B cell (primary cell): ENCODE measurements around the gene SIGLEC5. TPM values are rescaled to one million over a fixed set of nuclear protein-coding genes. Genes with fewer than 3 reads are reported as not detected.
A peak's percentile ranks its signal among the peaks of the same experiment; 100 is the strongest.
"Not testable (repeated sequence)": the region's sequence is repeated elsewhere in the genome, so short reads cannot be mapped to it uniquely, and the experiment has no call there.

Source experiments
- ATAC-seq: fragments of 200-7000 bp; cut with Tn5 transposase; one replicate; pipeline ENCODE4 v1.10.0; 2021; ENCODE audit warnings: low read depth, mild to moderate bottlenecking, moderate number of reproducible peaks, moderate library complexity
- CTCF ChIA-PET: fragments of 350-600 bp; sonication (Branson Sonifier 250); formaldehyde crosslinking; loops from one replicate; lab custom pipeline; 2021; ENCODE audit warnings: antibody characterized with exemption, inconsistent platforms; lab: Charles Lee
- POLR2A ChIA-PET: fragments of 350-600 bp; sonication (Branson Sonifier 250); formaldehyde crosslinking; loops from one replicate; lab custom pipeline; 2021; ENCODE audit warnings: antibody characterized with exemption; lab: Charles Lee
- DNase-seq: peaks from one replicate; pipeline ENCODE4 v3.0.0; 2013
- H2AFZ ChIP-seq: 2 replicates; pipeline ENCODE4 v1.6.1; 2012; ENCODE audit warnings: mild to moderate bottlenecking, low read depth, low read length; ENCODE audit not compliant: insufficient read depth, poor library complexity, severe bottlenecking
- H3K27ac ChIP-seq, 2 donors: 1 replicate in 1 of 2; 2 replicates in 1 of 2; pipeline ENCODE4 v1.5.1; 2012 to 2013; ENCODE audit warnings: low read length in 2 of 2, mild to moderate bottlenecking in 2 of 2, moderate library complexity in 1 of 2
- H3K27me3 ChIP-seq, 4 experiments: fragments of 200-600 bp in 1 of 4; sonication (generic) in 1 of 4; replicated peaks in 1 of 4; 1 replicate in 2 of 4; 2 replicates in 2 of 4; pipeline versions ENCODE4 v1.6.1 to v1.7.0; 2013 to 2016; ENCODE audit warnings: low read length in 3 of 4, mild to moderate bottlenecking in 2 of 4, mixed read lengths in 1 of 4, moderate library complexity in 1 of 4; ENCODE audit not compliant: insufficient read depth in 4 of 4, control insufficient read depth in 3 of 4; ENCODE audit errors: control extremely low read depth in 1 of 4
- H3K36me3 ChIP-seq, 2 experiments: replicated peaks in 1 of 2; 1 replicate in 1 of 2; 2 replicates in 1 of 2; pipeline versions ENCODE4 v1.6.1 to v1.7.1; 2013; ENCODE audit warnings: low read length in 1 of 2; ENCODE audit not compliant: insufficient read depth in 2 of 2, control insufficient read depth in 1 of 2; ENCODE audit errors: control extremely low read depth in 1 of 2, extremely low read depth in 1 of 2
- H3K4me1 ChIP-seq, 2 donors: fragments of 200-600 bp in 1 of 2; sonication (generic) in 1 of 2; 1 replicate in 1 of 2; 2 replicates in 1 of 2; pipeline versions ENCODE4 v1.5.1 to v1.6.1; 2013 to 2017; ENCODE audit warnings: low read length in 2 of 2; ENCODE audit not compliant: control insufficient read depth in 2 of 2, insufficient read depth in 2 of 2
- H3K4me2 ChIP-seq: replicated peaks from 2 replicates; pipeline ENCODE3; 2012; ENCODE audit warnings: mild to moderate bottlenecking, low read depth, low read length; ENCODE audit not compliant: poor library complexity, severe bottlenecking
- H3K4me3 ChIP-seq, 5 experiments: fragments of 200-600 bp in 1 of 5; sonication (generic) in 1 of 5; 1 replicate in 3 of 5; 2 replicates in 2 of 5; pipeline versions ENCODE4 v1.5.1 to v1.7.0; 2011 to 2016; ENCODE audit warnings: low read length in 4 of 5, mild to moderate bottlenecking in 4 of 5, low read depth in 2 of 5, control low read depth in 1 of 5, moderate library complexity in 1 of 5; ENCODE audit not compliant: insufficient read depth in 1 of 5; ENCODE audit errors: control extremely low read depth in 1 of 5, extremely low read depth in 1 of 5
- H3K79me2 ChIP-seq: fragments of 200-600 bp; sonication (generic); one replicate; pipeline ENCODE4 v1.6.0; 2016; ENCODE audit warnings: low read length; ENCODE audit not compliant: control insufficient read depth, insufficient read depth
- H3K9ac ChIP-seq: fragments of 200-600 bp; sonication (generic); 2 replicates; pipeline ENCODE4 v1.6.1; 2017; ENCODE audit warnings: mild to moderate bottlenecking, low read length, moderate library complexity
- H3K9me3 ChIP-seq, 3 donors: one replicate each; pipeline versions ENCODE4 v1.6.1 to v1.7.1; 2013; ENCODE audit warnings: low read length in 2 of 3; ENCODE audit not compliant: control insufficient read depth in 2 of 3, insufficient read depth in 1 of 3; ENCODE audit errors: control extremely low read depth in 1 of 3
- H4K20me1 ChIP-seq: 2 replicates; pipeline ENCODE4 v1.6.0; 2012; ENCODE audit warnings: mild to moderate bottlenecking, low read length; ENCODE audit not compliant: insufficient read depth, control insufficient read depth, poor library complexity, severe bottlenecking
- H3K27ac Mint-ChIP-seq: one replicate; pipeline ENCODE4 v1.8.0; 2021; ENCODE audit warnings: mixed read lengths
- H3K27me3 Mint-ChIP-seq: one replicate; pipeline ENCODE4 v1.8.0; 2021; ENCODE audit warnings: mixed read lengths
- H3K4me1 Mint-ChIP-seq: one replicate; pipeline ENCODE4 v1.8.0; 2021; ENCODE audit warnings: mixed read lengths
- H3K4me3 Mint-ChIP-seq: one replicate; pipeline ENCODE4 v1.8.0; 2021; ENCODE audit warnings: mixed read lengths
- H3K9me3 Mint-ChIP-seq: one replicate; pipeline ENCODE4 v1.8.0; 2022; ENCODE audit warnings: mixed read lengths; ENCODE audit not compliant: insufficient read depth
- CTCF ChIP-seq: fragments of 200-600 bp; IDR thresholded peaks from one replicate; pipeline ENCODE4 v1.8.0; 2022; ENCODE audit warnings: antibody characterized with exemption, mild to moderate bottlenecking
- EZH2 ChIP-seq: IDR thresholded peaks from 2 replicates; pipeline ENCODE4 v1.6.1; 2012; ENCODE audit warnings: borderline replicate concordance, low read depth, mild to moderate bottlenecking, moderate library complexity, low read length; ENCODE audit not compliant: insufficient read depth, poor library complexity, severe bottlenecking
- WGBS: methylation state at CpG from one replicate; pipeline ENCODE4 v1.1.5; 2013; ENCODE audit warnings: missing lambda C conversion rate; ENCODE audit not compliant: insufficient coverage; 5-methylcytosine and 5-hydroxymethylcytosine counted together
- intact Hi-C: fragments of 100-400 bp; cut with micrococcal nuclease; formaldehyde crosslinking; loops from one replicate; pipeline ENCODE4 v1.10.0; 2022
- polyA minus RNA-seq: library from RNA; depleted of rRNA, polyadenylated mRNA; stranded (reverse); fragments of >200 nt; gene quantifications from 2 replicates; pipeline ENCODE4 v1.2.3, GENCODE V29; 2012
- polyA plus RNA-seq: library from polyadenylated mRNA; depleted of rRNA; stranded (reverse); fragments of >200 nt; gene quantifications from 2 replicates; pipeline ENCODE4 v1.2.3, GENCODE V29; 2012
- total RNA-seq, 2 donors: library from RNA; stranded (reverse); fragments of 120-200 nt in 1 of 2; gene quantifications; 1 replicate in 1 of 2; 2 replicates in 1 of 2; pipeline versions ENCODE4 v1.2.3 to v1.2.4, GENCODE V29; 2013 to 2022

SIGLEC5 gene
- 0.84 and 2.1 TPM in 2 replicates for total RNA-seq
- total RNA-seq (2013), result 2.9 TPM
- 0.12 TPM in 1 of 2 replicates, not detected in the other for polyA plus RNA-seq
- 7.4 TPM in 1 of 2 replicates, not detected in the other for polyA minus RNA-seq

GRCh38 chr19:51630315-51630714 lies at the start of gene SIGLEC5:
TSS of gene SIGLEC5 (minus strand) at chr19:51630401. CDS start at chr19:51630335, 66 bp downstream.
- Histone ChIP-seq H3K4me1 (peaks cover 24 to 46% of the 10 kb centered on the region in 2 donors), H3K4me3 (peak within 1 kb of the TSS in 4 of 5 experiments; percentile 25 to 60 (median 44)), H3K36me3 (peaks cover 0 to 29% of the 10 kb centered on the region in 2 experiments), H2AFZ (peak within 1 kb of the TSS; percentile 28), H3K79me2 (peaks cover 19% of the 10 kb centered on the region), H3K9ac (peak within 1 kb of the TSS; percentile 56), H3K27ac (peak within 1 kb of the TSS; percentile 32 to 67), H3K4me2 (peak within 1 kb of the TSS; percentile 49)
- peak; percentile 76 for ATAC-seq
- H3K27me3 Mint-ChIP-seq, POLR2A ChIA-PET, H3K9me3 Mint-ChIP-seq, H4K20me1 ChIP-seq, intact Hi-C loops, H3K27me3 ChIP-seq, H3K9me3 ChIP-seq, H3K27ac Mint-ChIP-seq: not testable (repeated sequence)
- Mint-ChIP-seq H3K4me1 (peaks cover 30% of the 10 kb centered on the region), H3K4me3 (peak within 1 kb of the TSS; percentile 72)
- CTCF ChIA-PET, result interaction anchor here (0.7 to 1.1 kb wide), 2 partner anchors 27 to 116 kb away, joined by 3 to 5 read pairs; no protein-coding TSS in a partner anchor
- WGBS, result 0% methylated on average over 6 of the region's 13 CpGs
- peak; percentile 70 for DNase-seq

GRCh38 chr19:51676566-51677083 lies 46.4 kb upstream of the SIGLEC5 start:
- no peak overlapping the region for H3K4me3 ChIP-seq
- 33% methylated on average over 6 of the region's 11 CpGs for WGBS
- peaks cover 0 to 24% (median 13%) of the 10 kb centered on the region in 4 experiments for H3K27me3 ChIP-seq
- ChIA-PET CTCF (interaction anchor here (1.0 to 3.5 kb wide), 8 partner anchors 9 to 203 kb away, joined by 3 to 11 read pairs (median 6); no protein-coding TSS in a partner anchor), POLR2A (no interaction called here)
- no peak overlapping the region for H3K9ac ChIP-seq
- H3K27ac Mint-ChIP-seq, result no peak overlapping the region
- no peak for TF ChIP-seq CTCF
- no peak for TF ChIP-seq EZH2
- peaks cover 0 to 7% of the 10 kb centered on the region in 2 donors for H3K4me1 ChIP-seq
- DNase-seq (no peak), ATAC-seq (no peak)
- peaks cover 0 to 7% (median 2%) of the 10 kb centered on the region in 3 donors for H3K9me3 ChIP-seq
- H3K27me3 Mint-ChIP-seq, result peaks cover 50% of the 10 kb centered on the region
- no peaks in the 10 kb centered on the region for H3K36me3 ChIP-seq
- peaks cover 4% of the 10 kb centered on the region for H3K4me1 Mint-ChIP-seq
- H3K4me3 Mint-ChIP-seq, result no peak overlapping the region
- no peak overlapping the region for H3K27ac ChIP-seq
- no peaks in the 10 kb centered on the region for H4K20me1 ChIP-seq
- intact Hi-C loops, result no loop called here
- H2AFZ ChIP-seq, result no peak overlapping the region
- no peak overlapping the region for H3K4me2 ChIP-seq
- H3K79me2 ChIP-seq, result no peaks in the 10 kb centered on the region
- peaks cover 1% of the 10 kb centered on the region for H3K9me3 Mint-ChIP-seq
